GM18505 (cell line): ENCODE results near the gene SLAMF7.
"Not testable (repeated sequence)": the region's sequence is repeated elsewhere in the genome, so short reads cannot be mapped to it uniquely, and the experiment has no call there.

ENCODE experiments used
- ATAC-seq: cut with Tn5 transposase; IDR thresholded peaks from one replicate; pipeline ENCODE4 v1.9.1; 2021; ENCODE audit not compliant: unreplicated experiment
- POLR2A ChIP-seq: IDR thresholded peaks from 4 replicates; pipeline ENCODE4 v1.6.1; 2011; ENCODE audit warnings: borderline replicate concordance; ENCODE audit not compliant: insufficient read depth, insufficient read length; ENCODE audit errors: extremely low read depth

Gene SLAMF7

GRCh38 chr1:160711602-160712311, 27.3 kb upstream of the SLAMF7 start, which contains the start of gene CD48:
CD48 (minus strand) TSS chr1:160711822; CDS start chr1:160711763, 59 bp downstream.
- ATAC-seq, result peak; percentile 34
- TF ChIP-seq POLR2A, result peak; percentile 74

- ATAC-seq, result peak; percentile 34
Measured at GRCh38 chr1:160712525-160713080, 26.4 kb upstream of the SLAMF7 start.

- ATAC-seq, result no peak
- TF ChIP-seq POLR2A, result no peak
Measured at GRCh38 chr1:160713161-160713560, 25.9 kb upstream of the SLAMF7 start.

GRCh38 chr1:160714034-160714648, 24.9 kb upstream of the SLAMF7 start:
- ATAC-seq, result not testable (repeated sequence)

- ATAC-seq, result no peak
- no peak for TF ChIP-seq POLR2A
Measured at GRCh38 chr1:160716013-160716412, 23.0 kb upstream of the SLAMF7 start.

GRCh38 chr1:160717306-160717705, 21.7 kb upstream of the SLAMF7 start:
- ATAC-seq, result no peak
- TF ChIP-seq POLR2A, result no peak

GRCh38 chr1:160718210-160718609, 20.8 kb upstream of the SLAMF7 start:
- no peak for ATAC-seq
- no peak for TF ChIP-seq POLR2A

GRCh38 chr1:160720356-160721085, 18.5 kb upstream of the SLAMF7 start:
- no peak for ATAC-seq
- no peak for TF ChIP-seq POLR2A

GRCh38 chr1:160721473-160721872, 17.6 kb upstream of the SLAMF7 start:
- TF ChIP-seq POLR2A, result no peak

GRCh38 chr1:160722726-160723125, 16.3 kb upstream of the SLAMF7 start:
- no peak for TF ChIP-seq POLR2A
- ATAC-seq, result no peak

More at GRCh38 chr1:160721473-160721872, 17.6 kb upstream of the SLAMF7 start:
- ATAC-seq, result no peak

GRCh38 chr1:160723332-160723731, 15.7 kb upstream of the SLAMF7 start:
- TF ChIP-seq POLR2A, result no peak
- no peak for ATAC-seq

- TF ChIP-seq POLR2A, result no peak
- no peak for ATAC-seq
Measured at GRCh38 chr1:160724465-160725242, 14.4 kb upstream of the SLAMF7 start.

- no peak for TF ChIP-seq POLR2A
- ATAC-seq, result peak; percentile 12
Measured at GRCh38 chr1:160726114-160726497, 12.9 kb upstream of the SLAMF7 start.
